PC-9 (cell line): Measurements from ENCODE around the gene RPL39L. TPM values are rescaled to one million over a fixed set of nuclear protein-coding genes. Genes with fewer than 3 reads are reported as not detected.
A peak's percentile ranks its signal among the peaks of the same experiment; 100 is the strongest.

ENCODE experiments used
- BruUV-seq: library from RNA; stranded (reverse); fragments of 400-500 nt; replicated peaks from 2 replicates; lab custom pipeline; 2021; lab: Mats Ljungman, UMichigan
- CTCF ChIA-PET: fragments of 300-600 bp; sonication (Branson Sonifier 250); formaldehyde crosslinking; loops from one replicate; lab custom pipeline; 2022; ENCODE audit warnings: antibody characterized with exemption; lab: Charles Lee
- POLR2A ChIA-PET: fragments of 300-600 bp; sonication (Branson Sonifier 250); formaldehyde crosslinking; loops from one replicate; lab custom pipeline; 2022; ENCODE audit warnings: antibody characterized with exemption; ENCODE audit not compliant: unreplicated experiment; lab: Charles Lee
- DNase-seq, 2 experiments: peaks; one replicate each; pipeline versions ENCODE4 v3.0.0 to v3.0.0-alpha.2; 2015 to 2022; ENCODE audit warnings: mixed read lengths in 1 of 2
- H2AFZ ChIP-seq: fragments of 200-600 bp; sonication (generic); 2 replicates; pipeline ENCODE4 v1.8.1; 2017; ENCODE audit warnings: antibody characterized with exemption
- H3F3A ChIP-seq: fragments of 200-600 bp; sonication (generic); 2 replicates; pipeline ENCODE4 v1.8.1; 2017; ENCODE audit warnings: antibody characterized with exemption, mild to moderate bottlenecking, low read depth; ENCODE audit not compliant: insufficient read depth
- H3K27ac ChIP-seq: fragments of 200-600 bp; sonication (generic); 2 replicates; pipeline ENCODE4 v1.6.1; 2016; ENCODE audit warnings: mixed run types
- H3K27me3 ChIP-seq: fragments of 200-600 bp; sonication (generic); 2 replicates; pipeline ENCODE4 v1.6.1; 2016; ENCODE audit warnings: low read depth, mixed run types; ENCODE audit not compliant: insufficient read depth
- H3K36me3 ChIP-seq: fragments of 200-600 bp; sonication (generic); 2 replicates; pipeline ENCODE4 v1.6.1; 2016; ENCODE audit warnings: low read depth, mixed run types
- H3K4me1 ChIP-seq: fragments of 200-600 bp; sonication (generic); replicated peaks from 2 replicates; pipeline ENCODE4 v1.6.1; 2016; ENCODE audit warnings: mixed run types; ENCODE audit not compliant: insufficient read depth
- H3K4me2 ChIP-seq: fragments of 200-600 bp; sonication (generic); 2 replicates; pipeline ENCODE4 v1.6.1; 2017; ENCODE audit warnings: mixed run types
- H3K4me3 ChIP-seq: fragments of 200-600 bp; sonication (generic); 2 replicates; pipeline ENCODE4 v1.6.1; 2016; ENCODE audit warnings: mixed run types
- H3K79me2 ChIP-seq: fragments of 200-600 bp; sonication (generic); 2 replicates; pipeline ENCODE4 v1.6.1; 2017; ENCODE audit warnings: low read depth, mixed run types
- H3K9me2 ChIP-seq: fragments of 200-600 bp; sonication (generic); 2 replicates; pipeline ENCODE4 v1.8.1; 2017; ENCODE audit warnings: mild to moderate bottlenecking; ENCODE audit not compliant: insufficient read depth
- H3K9me3 ChIP-seq: fragments of 200-600 bp; sonication (generic); 2 replicates; pipeline ENCODE4 v1.8.1; 2016; ENCODE audit warnings: low read depth; ENCODE audit not compliant: insufficient read depth
- H4K20me1 ChIP-seq: fragments of 200-600 bp; sonication (generic); 2 replicates; pipeline ENCODE4 v1.8.1; 2017; ENCODE audit not compliant: insufficient read depth
- EZH2 ChIP-seq: fragments of 200-600 bp; sonication (generic); IDR thresholded peaks from 2 replicates; pipeline ENCODE4 v1.8.0; 2017; ENCODE audit warnings: antibody characterized with exemption, low read depth
- intact Hi-C: fragments of 100-400 bp; cut with micrococcal nuclease; formaldehyde crosslinking; loops from one replicate; pipeline ENCODE4 v1.10.0; 2022; ENCODE audit not compliant: unreplicated experiment
- total RNA-seq: library from RNA; stranded (reverse); gene quantifications from 2 replicates; pipeline ENCODE4 v1.2.3, GENCODE V29; 2021
- TF ChIP-seq, protein P1 (sequence below): fragments of 200-600 bp; sonication (generic); conservative IDR thresholded peaks from 2 replicates; pipeline ENCODE4 v1.6.1; 2017; ENCODE audit warnings: mixed run types, antibody characterized with exemption, mild to moderate bottlenecking, moderate library complexity

The RPL39L gene
- total RNA-seq, 1 experiment from 2014 or later = 81.3 TPM

- TF ChIP-seq EZH2 = no peak
- TF ChIP-seq, protein P1, sequence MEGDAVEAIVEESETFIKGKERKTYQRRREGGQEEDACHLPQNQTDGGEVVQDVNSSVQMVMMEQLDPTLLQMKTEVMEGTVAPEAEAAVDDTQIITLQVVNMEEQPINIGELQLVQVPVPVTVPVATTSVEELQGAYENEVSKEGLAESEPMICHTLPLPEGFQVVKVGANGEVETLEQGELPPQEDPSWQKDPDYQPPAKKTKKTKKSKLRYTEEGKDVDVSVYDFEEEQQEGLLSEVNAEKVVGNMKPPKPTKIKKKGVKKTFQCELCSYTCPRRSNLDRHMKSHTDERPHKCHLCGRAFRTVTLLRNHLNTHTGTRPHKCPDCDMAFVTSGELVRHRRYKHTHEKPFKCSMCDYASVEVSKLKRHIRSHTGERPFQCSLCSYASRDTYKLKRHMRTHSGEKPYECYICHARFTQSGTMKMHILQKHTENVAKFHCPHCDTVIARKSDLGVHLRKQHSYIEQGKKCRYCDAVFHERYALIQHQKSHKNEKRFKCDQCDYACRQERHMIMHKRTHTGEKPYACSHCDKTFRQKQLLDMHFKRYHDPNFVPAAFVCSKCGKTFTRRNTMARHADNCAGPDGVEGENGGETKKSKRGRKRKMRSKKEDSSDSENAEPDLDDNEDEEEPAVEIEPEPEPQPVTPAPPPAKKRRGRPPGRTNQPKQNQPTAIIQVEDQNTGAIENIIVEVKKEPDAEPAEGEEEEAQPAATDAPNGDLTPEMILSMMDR = peak; percentile 94
- ChIA-PET CTCF (interaction anchor here (0.5 to 2.4 kb wide), 41 partner anchors 9 to 1722 kb away, joined by 3 to 29 read pairs (median 5); partner anchors contain the start of genes IGF2BP2 and RPL39L), POLR2A (interaction anchor here (0.6 to 1.3 kb wide), 6 partner anchors 17 to 404 kb away, joined by 4 to 17 read pairs (median 11); no protein-coding TSS in a partner anchor)
- Histone ChIP-seq H3K27ac (no peak overlapping the region), H3K27me3 (no peaks in the 10 kb centered on the region), H2AFZ (no peak overlapping the region), H3K4me3 (no peak overlapping the region), H3K4me1 (peaks cover 25% of the 10 kb centered on the region), H3K36me3 (no peaks in the 10 kb centered on the region), H3K9me3 (no peaks in the 10 kb centered on the region; the same call in 1 of the 2 replicates), H3K4me2 (peak overlapping the region; percentile 32), H3F3A (peaks cover 13% of the 10 kb centered on the region; the same call in 1 of the 2 replicates), H4K20me1 (no peaks in the 10 kb centered on the region), H3K79me2 (no peaks in the 10 kb centered on the region), H3K9me2 (no peaks in the 10 kb centered on the region)
- peak; percentile 71 to 91 for DNase-seq
- no TSS peak for BruUV-seq
- intact Hi-C loops = loop anchor here (1.0 to 10.0 kb wide), 7 partner anchors 22 to 316 kb away; partner anchors contain the start of genes MASP1, RPL39L and ST6GAL1
Measured at GRCh38 chr3:187165144-187165543, 25.8 kb upstream of the RPL39L start.

- no TSS peak for BruUV-seq
- Histone ChIP-seq H4K20me1 (no peaks in the 10 kb centered on the region), H3F3A (peaks cover 6% of the 10 kb centered on the region; the same call in 1 of the 2 replicates), H3K27me3 (no peaks in the 10 kb centered on the region), H3K4me2 (no peak overlapping the region), H3K9me2 (no peaks in the 10 kb centered on the region), H3K9me3 (peaks cover 4% of the 10 kb centered on the region; the same call in 1 of the 2 replicates), H3K4me1 (peaks cover 13% of the 10 kb centered on the region), H3K4me3 (no peak overlapping the region), H2AFZ (no peak overlapping the region), H3K36me3 (no peaks in the 10 kb centered on the region), H3K79me2 (no peaks in the 10 kb centered on the region), H3K27ac (no peak overlapping the region)
- intact Hi-C loops = loop anchor here (10.0 kb wide), 1 partner anchor 228 kb away; the partner anchor contains the start of gene ST6GAL1
- ChIA-PET POLR2A (interaction anchor here (0.6 kb wide), 2 partner anchors 24 to 335 kb away, joined by 5 to 12 read pairs; no protein-coding TSS in a partner anchor), CTCF (interaction anchor here (0.6 to 1.1 kb wide), 2 partner anchors 49 to 62 kb away, joined by 3 to 6 read pairs; no protein-coding TSS in a partner anchor)
- no peak for DNase-seq
- TF ChIP-seq, protein P1 = no peak
- no peak for TF ChIP-seq EZH2
Measured at GRCh38 chr3:187162265-187162953, 23.1 kb upstream of the RPL39L start.

DNA sequence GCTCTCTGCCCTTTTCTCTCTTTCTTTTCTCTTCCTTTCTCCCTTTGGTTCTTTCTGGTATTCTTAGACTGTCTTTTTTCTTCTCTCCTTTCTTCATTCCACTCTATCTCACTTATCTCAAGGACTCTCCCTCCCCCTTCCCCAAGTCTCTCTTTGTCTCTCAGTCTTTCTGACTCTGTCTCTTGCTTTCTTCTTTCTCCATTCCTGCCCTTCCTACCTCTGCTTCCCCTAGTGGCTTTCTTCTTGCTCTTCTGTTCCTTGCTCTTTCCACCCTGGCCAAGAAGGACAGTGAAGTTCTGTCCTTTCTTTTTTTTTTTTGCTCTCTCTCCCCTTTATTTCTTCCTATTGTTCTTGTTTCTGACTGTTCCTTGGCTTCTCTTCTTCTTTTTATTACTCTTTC lies 22.3 kb upstream of the RPL39L start:
- no peaks in the 10 kb centered on the region for H3K9me2 ChIP-seq
- no peaks in the 10 kb centered on the region for H3K27me3 ChIP-seq
- intact Hi-C loops = loop anchor here (10.0 kb wide), 1 partner anchor 227 kb away; the partner anchor contains the start of gene ST6GAL1
- CTCF ChIA-PET = interaction anchor here (0.6 kb wide), 1 partner anchor 11 kb away, joined by 6 read pairs; no protein-coding TSS in a partner anchor
- TF ChIP-seq EZH2 = no peak
- TF ChIP-seq, protein P1 = no peak; the same call in 1 of the 2 replicates
- no peak overlapping the region for H3K4me2 ChIP-seq
- H3K36me3 ChIP-seq = no peaks in the 10 kb centered on the region
- no peak overlapping the region for H3K4me3 ChIP-seq
- no peak overlapping the region for H2AFZ ChIP-seq
- peaks cover 13% of the 10 kb centered on the region for H3K4me1 ChIP-seq
- H3F3A ChIP-seq = peaks cover 6% of the 10 kb centered on the region; the same call in 1 of the 2 replicates
- H4K20me1 ChIP-seq = no peaks in the 10 kb centered on the region
- no peak overlapping the region for H3K27ac ChIP-seq
- POLR2A ChIA-PET = no interaction called here
- no peak for DNase-seq
- H3K79me2 ChIP-seq = no peaks in the 10 kb centered on the region
- no TSS peak for BruUV-seq
- H3K9me3 ChIP-seq = 0 out of 2 replicates have a peak, but pooled peaks cover 4% of the 10 kb centered on the region
